Gastroesophageal sphincter (tissue), 4 donors: ENCODE data around the gene ANO7. TPM values are rescaled to one million over a fixed set of nuclear protein-coding genes. Genes with fewer than 3 reads are reported as not detected.

Source experiments
- ATAC-seq: fragments of 150-250 bp; one replicate; pipeline ENCODE4 v1.9.1; 2016; ENCODE audit warnings: mild to moderate bottlenecking, moderate library complexity
- H3K27ac ChIP-seq, 4 donors: fragments of 200-600 bp; sonication (generic) in 3 of 4; 1 replicate in 3 of 4; 2 replicates in 1 of 4; pipeline ENCODE4 v1.5.1; 2016 to 2019
- H3K27me3 ChIP-seq: fragments of 200-600 bp; sonication (generic); one replicate; pipeline ENCODE4 v1.5.1; 2019
- H3K36me3 ChIP-seq, 2 donors: fragments of 200-600 bp; sonication (generic); one replicate each; pipeline ENCODE4 v1.5.1; 2019; ENCODE audit warnings: control low read depth in 1 of 2
- H3K4me1 ChIP-seq, 3 donors: fragments of 200-600 bp; sonication (generic); 1 replicate in 2 of 3; 2 replicates in 1 of 3; pipeline ENCODE4 v1.5.1; 2016 to 2019; ENCODE audit warnings: control low read depth in 2 of 3
- H3K4me3 ChIP-seq, 2 donors: fragments of 200-600 bp; sonication (generic); one replicate each; pipeline ENCODE4 v1.5.1; 2019; ENCODE audit warnings: mild to moderate bottlenecking in 1 of 2, moderate library complexity in 1 of 2
- H3K9me3 ChIP-seq, 3 donors: fragments of 200-600 bp; sonication (generic); one replicate each; pipeline ENCODE4 v1.5.1; 2017 to 2019; ENCODE audit warnings: control low read depth in 2 of 3
- CTCF ChIP-seq, 4 experiments: fragments of 200-600 bp in 2 of 4; fragments of 450-650 bp in 2 of 4; sonication (generic) in 1 of 4; IDR thresholded peaks; one replicate each; pipeline ENCODE4 v1.5.1; 2017 to 2019; ENCODE audit warnings: antibody characterized with exemption in 4 of 4, mild to moderate bottlenecking in 2 of 4, moderate library complexity in 2 of 4
- EP300 ChIP-seq: sonication (generic); formaldehyde crosslinking; IDR thresholded peaks from one replicate; pipeline ENCODE4 v1.6.1; 2017; ENCODE audit warnings: antibody characterized with exemption, mild to moderate bottlenecking
- POLR2A ChIP-seq, 2 donors: fragments of 450-650 bp; IDR thresholded peaks; one replicate each; pipeline ENCODE4 v1.6.1; 2017; ENCODE audit warnings: antibody characterized with exemption in 2 of 2, mild to moderate bottlenecking in 2 of 2, moderate library complexity in 1 of 2
- POLR2AphosphoS5 ChIP-seq: sonication (generic); formaldehyde crosslinking; IDR thresholded peaks from one replicate; pipeline ENCODE4 v1.6.1; 2017; ENCODE audit warnings: antibody characterized with exemption
- WGBS, 2 donors: methylation state at CpG; one replicate each; pipeline ENCODE4 v1.1.5; 2018; ENCODE audit warnings: low coverage in 1 of 2; 5-methylcytosine and 5-hydroxymethylcytosine counted together
- total RNA-seq, 4 donors: library from RNA; depleted of rRNA; stranded (reverse); fragments of >200 nt; gene quantifications; one replicate each; pipeline ENCODE4 v1.1.0, GENCODE V29; 2016

The ANO7 gene
- total RNA-seq, 4 donors from 2014 or later = 0.16 to 0.81 (median 0.53) TPM

- WGBS, 2 donors = 40 to 57% methylated on average over 2 to 5 of the region's 13 CpGs
- H3K4me1 ChIP-seq = peaks cover 0 to 4% (median 0%) of the 10 kb centered on the region in 3 donors
- no peaks in the 10 kb centered on the region for H3K36me3 ChIP-seq
- no peaks in the 10 kb centered on the region for H3K9me3 ChIP-seq
- ATAC-seq = no peak
- TF ChIP-seq POLR2AphosphoS5 (no peak), CTCF (IDR thresholded peaks at IDR 0.05) (no peak), EP300 (no peak)
- H3K27ac ChIP-seq = no peak overlapping the region
- no peaks in the 10 kb centered on the region for H3K27me3 ChIP-seq
- no peak overlapping the region for H3K4me3 ChIP-seq
Measured at GRCh38 chr2:241213041-241213440, 24.6 kb downstream of the ANO7 start.

DNA sequence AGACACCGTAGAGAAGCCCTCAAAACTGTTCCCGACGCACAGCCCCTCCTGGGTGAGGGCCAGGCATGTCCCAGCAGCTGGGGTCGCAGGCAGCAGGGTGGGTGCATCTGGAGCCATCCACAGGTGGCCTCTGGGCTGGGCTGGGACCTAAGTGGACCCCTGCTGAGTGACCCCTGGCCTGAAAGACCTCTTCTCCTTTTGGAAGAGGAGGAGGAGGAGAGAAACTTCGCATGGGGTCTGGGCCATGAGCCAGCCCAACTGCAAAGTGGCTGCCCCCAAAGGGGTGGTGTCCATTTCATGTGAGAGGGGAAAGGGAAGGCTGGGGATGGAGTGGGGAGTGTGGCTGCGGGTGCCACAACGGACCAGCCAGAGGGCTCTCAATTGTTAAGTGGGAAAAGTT is 25.1 kb downstream of the ANO7 start:
- H3K27me3 ChIP-seq = no peaks in the 10 kb centered on the region
- no peak overlapping the region for H3K27ac ChIP-seq
- ATAC-seq = no peak
- no peaks in the 10 kb centered on the region for H3K9me3 ChIP-seq
- 65 to 86% methylated on average over 1 to 4 of the region's 7 CpGs for WGBS, 2 donors
- H3K4me1 ChIP-seq = peaks cover 0 to 10% (median 1%) of the 10 kb centered on the region in 3 donors
- no peak overlapping the region for H3K4me3 ChIP-seq
- TF ChIP-seq EP300 = no peak
- TF ChIP-seq CTCF (IDR thresholded peaks at IDR 0.05) = no peak
- TF ChIP-seq POLR2A (IDR thresholded peaks at IDR 0.05) = no peak
- no peak for TF ChIP-seq POLR2AphosphoS5
- H3K36me3 ChIP-seq = no peaks in the 10 kb centered on the region

DNA sequence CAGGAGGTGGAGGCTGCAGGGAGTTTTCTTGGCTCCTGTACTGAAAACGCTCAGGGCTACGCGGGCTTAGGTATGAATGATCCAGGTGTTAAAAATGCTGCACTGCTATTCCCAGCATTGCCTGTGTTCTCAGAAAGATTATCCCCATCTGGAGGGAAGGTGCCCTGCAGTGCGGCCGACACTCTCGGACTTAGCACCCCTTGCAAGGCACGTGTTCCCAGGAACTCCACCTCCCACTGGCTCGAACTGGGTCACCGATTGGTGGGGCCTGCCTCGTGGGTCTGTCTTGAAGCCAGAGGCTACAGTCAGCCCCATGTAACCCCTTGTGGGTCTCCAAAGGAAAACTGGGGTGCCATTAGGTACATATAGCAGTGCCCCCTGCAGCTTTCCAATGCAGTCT is 25.7 kb downstream of the ANO7 start:
- WGBS, 2 donors = 10% methylated on average over 2 of the region's 10 CpGs; no CpG with 5 or more reads in 1 of the 2 donors
- Histone ChIP-seq H3K9me3 (no peaks in the 10 kb centered on the region), H3K4me3 (no peak overlapping the region), H3K27ac (no peak overlapping the region), H3K27me3 (no peaks in the 10 kb centered on the region), H3K36me3 (no peaks in the 10 kb centered on the region), H3K4me1 (peaks cover 0 to 16% (median 7%) of the 10 kb centered on the region in 3 donors)
- ATAC-seq = no peak
- TF ChIP-seq CTCF (IDR thresholded peaks at IDR 0.05) = no peak
- no peak for TF ChIP-seq POLR2A (IDR thresholded peaks at IDR 0.05)
- no peak for TF ChIP-seq POLR2AphosphoS5
- TF ChIP-seq EP300 = no peak

- Histone ChIP-seq H3K27me3 (no peaks in the 10 kb centered on the region), H3K36me3 (no peaks in the 10 kb centered on the region), H3K27ac (no peak overlapping the region), H3K4me3 (no peak overlapping the region), H3K9me3 (no peaks in the 10 kb centered on the region), H3K4me1 (peaks cover 0 to 19% (median 7%) of the 10 kb centered on the region in 3 donors)
- TF ChIP-seq CTCF (IDR thresholded peaks at IDR 0.05) (no peak), EP300 (no peak), POLR2AphosphoS5 (no peak), POLR2A (IDR thresholded peaks at IDR 0.05) (no peak)
- no CpG with 5 or more reads among the region's 12 CpGs for WGBS, 2 donors
- ATAC-seq = no peak
Measured at GRCh38 chr2:241214766-241215165, 26.3 kb downstream of the ANO7 start.

- Histone ChIP-seq H3K36me3 (no peaks in the 10 kb centered on the region), H3K4me1 (peaks cover 0 to 19% (median 7%) of the 10 kb centered on the region in 3 donors), H3K27me3 (no peaks in the 10 kb centered on the region), H3K27ac (no peak overlapping the region), H3K4me3 (no peak overlapping the region), H3K9me3 (no peaks in the 10 kb centered on the region)
- WGBS, 2 donors = 59% methylated on average over 5 of the region's 9 CpGs; no CpG with 5 or more reads in 1 of the 2 donors
- TF ChIP-seq POLR2A (IDR thresholded peaks at IDR 0.05) = no peak
- no peak for TF ChIP-seq EP300
- TF ChIP-seq CTCF (IDR thresholded peaks at IDR 0.05) = no peak
- TF ChIP-seq POLR2AphosphoS5 = no peak
- no peak for ATAC-seq
Measured at GRCh38 chr2:241215421-241215820, 26.9 kb downstream of the ANO7 start.
